Posterior cingulate gyrus (tissue), 11 donors: ENCODE data around the gene PTPRR.

Experiments
- DNase-seq, 10 donors: peaks; one replicate each; pipeline versions ENCODE4 v3.0.0 to v3.0.0-alpha.2; 2020 to 2021; ENCODE audit warnings: mixed read lengths in 3 of 10
- intact Hi-C: fragments of 100-400 bp; cut with DNase I; formaldehyde crosslinking; loops from one replicate; pipeline ENCODE4 v1.15.1; 2023

PTPRR gene

DNA sequence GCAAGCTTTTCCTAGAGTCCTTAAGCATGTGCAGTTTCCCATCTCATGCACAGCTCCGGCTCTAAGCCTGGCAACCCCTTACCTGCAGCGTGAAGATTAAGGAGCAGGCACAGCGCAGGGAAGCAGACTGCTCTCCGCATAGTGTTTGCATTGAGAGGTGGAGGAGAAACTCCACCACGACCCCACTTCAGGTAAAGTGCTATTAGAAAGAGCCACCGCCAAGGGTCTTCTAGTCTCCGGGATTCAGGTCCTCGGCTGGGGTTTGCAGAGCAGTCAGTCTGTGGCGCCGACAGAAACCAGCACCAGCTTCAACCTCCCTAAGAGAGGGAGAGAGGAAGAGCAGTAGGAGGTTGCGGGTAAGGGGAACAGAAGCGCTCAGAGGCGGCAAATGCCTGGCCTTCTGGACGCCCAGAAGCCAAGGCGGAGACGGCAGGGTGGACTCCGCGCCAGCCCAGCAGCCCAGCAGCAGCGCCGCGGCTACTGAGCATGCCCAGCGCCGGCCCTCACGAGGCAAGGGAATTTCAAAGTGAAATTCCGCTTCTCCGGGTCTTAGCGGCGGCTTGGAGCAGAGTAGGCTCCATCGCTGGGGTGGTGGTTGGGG is at the start of gene PTPRR:
PTPRR (minus strand) TSS at position 488 of the 601 bp plus-strand sequence; CDS start at position 140, 348 bp downstream.
- peak; percentile 32 to 95 (median 64) for DNase-seq
- intact Hi-C loops: no loop called here

GRCh38 chr12:70966996-70967790 is 46.7 kb upstream of the PTPRR start:
- intact Hi-C loops: no loop called here

GRCh38 chr12:70966046-70966445 is 45.5 kb upstream of the PTPRR start:
- no peak for DNase-seq
- intact Hi-C loops: no loop called here

More at GRCh38 chr12:70966996-70967790, 46.7 kb upstream of the PTPRR start:
- no peak for DNase-seq

DNA sequence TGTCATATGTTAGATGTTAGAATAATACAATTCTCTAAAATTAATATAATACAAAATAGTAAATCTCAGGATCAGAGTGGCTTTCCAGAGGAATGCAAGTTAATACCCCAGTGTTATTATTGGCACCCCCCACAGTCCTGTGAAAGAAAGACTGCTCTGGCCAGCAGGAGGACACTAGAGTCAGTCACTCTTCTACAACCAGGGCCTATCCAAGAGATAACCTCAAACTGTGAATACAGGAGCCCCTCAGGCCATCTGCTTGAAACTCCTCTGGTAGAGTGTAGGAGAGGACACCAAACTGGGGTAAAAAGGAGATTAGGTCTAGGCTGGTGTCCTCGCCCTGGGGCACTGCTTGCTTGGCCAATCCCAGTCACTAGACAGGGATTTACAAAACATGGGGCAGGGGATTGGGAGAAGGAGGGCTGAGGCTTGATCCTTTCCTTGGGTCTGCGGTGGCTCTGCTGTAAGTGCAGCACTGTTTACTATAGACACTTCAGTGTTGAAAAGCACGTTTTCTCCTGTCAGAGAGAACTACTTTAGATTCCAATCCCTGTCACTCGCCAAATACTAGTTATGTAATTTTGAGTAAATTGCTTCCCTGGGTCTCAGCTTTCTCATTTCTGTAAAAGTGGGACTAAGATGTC is 44.5 kb upstream of the PTPRR start:
- intact Hi-C loops: no loop called here
- no peak for DNase-seq

DNA sequence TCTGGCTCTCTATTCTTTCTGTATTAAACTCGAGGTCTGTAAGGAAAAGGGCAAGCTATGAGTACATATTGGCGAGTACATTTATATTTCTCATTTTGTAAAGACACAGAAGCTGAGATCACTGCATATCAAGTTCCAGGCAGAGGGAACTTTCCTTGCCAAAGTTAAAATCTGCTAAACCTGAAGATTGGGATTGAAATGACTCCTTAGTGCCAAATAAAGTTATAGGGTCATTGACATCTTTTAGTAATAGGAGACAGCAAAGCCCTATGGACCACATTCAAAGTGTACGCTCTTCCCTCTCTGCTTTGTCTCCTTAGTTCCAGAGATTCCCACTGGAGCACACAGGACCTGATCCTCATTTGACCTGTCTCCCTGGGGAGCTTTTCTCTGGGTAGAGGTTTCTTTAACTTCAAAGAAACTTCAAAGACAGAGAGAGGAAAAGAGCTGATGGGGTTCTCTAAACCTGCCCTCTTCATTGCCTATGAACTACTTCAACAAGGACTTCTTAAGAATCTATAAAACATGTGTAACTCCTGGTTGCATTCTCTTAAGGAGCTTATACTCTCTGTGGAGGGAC is 42.6 kb upstream of the PTPRR start:
- intact Hi-C loops: no loop called here
- no peak for DNase-seq

GRCh38 chr12:70962226-70962794 is 41.8 kb upstream of the PTPRR start:
- intact Hi-C loops: no loop called here
- DNase-seq: no peak

DNA sequence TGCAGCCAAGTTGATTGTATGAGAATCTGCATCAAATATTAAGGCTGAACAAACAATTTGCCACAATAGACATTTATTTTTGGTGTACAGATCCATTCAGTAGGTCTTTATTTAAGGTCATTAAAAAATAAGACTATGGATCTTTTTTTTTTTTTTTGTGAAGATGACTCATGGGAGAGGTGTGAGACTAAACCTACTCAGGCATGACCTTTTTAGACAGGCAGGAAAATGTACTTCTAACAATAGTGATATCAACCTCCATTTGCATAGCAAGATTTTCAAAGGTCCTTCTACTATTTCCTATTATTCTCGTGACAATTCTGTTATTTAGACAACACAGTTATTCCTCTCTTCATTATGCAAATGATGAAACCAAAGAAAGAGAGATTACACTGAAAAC is 39.9 kb upstream of the PTPRR start:
- no peak for DNase-seq
- intact Hi-C loops: no loop called here

DNA sequence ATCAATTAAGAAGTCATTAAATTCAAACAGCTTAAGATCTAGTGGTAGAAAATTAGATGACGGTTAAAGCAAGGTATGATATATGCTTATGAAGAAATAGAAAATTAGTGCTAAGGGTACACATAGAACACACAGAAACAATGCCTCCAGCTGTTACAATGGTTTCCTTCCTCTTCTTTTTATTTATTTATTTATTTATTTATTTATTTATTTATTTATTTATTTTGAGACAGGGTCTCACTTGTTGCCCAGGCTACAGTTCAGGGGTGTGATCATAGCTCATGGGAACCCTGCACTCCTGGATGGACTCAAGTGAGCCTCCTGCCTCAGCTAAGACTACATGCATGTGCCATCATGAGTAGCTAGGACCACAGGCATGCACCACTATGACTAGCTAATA is 34.9 kb upstream of the PTPRR start:
- intact Hi-C loops: no loop called here

DNA sequence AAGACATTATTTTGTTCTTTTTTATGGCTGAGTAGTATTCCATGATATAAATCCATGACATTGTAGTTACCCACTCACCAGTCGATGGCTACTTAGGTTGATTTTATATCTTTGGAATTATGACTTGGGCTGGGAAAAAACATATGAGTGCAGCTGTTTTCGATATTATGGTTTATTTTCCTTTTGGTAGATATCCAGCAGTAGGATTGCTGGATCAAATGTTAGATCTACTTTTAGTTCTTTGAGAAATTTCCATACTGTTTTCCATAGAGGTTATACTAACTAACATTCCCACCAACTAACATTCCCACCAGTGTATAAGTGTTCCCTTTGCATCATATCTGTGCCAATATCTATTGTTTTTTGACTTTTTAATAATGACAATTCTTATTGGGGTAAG is 29.9 kb upstream of the PTPRR start:
- intact Hi-C loops: no loop called here
- DNase-seq: no peak

More for the DNA sequence above, 34.9 kb upstream of the PTPRR start:
- no peak for DNase-seq

DNA sequence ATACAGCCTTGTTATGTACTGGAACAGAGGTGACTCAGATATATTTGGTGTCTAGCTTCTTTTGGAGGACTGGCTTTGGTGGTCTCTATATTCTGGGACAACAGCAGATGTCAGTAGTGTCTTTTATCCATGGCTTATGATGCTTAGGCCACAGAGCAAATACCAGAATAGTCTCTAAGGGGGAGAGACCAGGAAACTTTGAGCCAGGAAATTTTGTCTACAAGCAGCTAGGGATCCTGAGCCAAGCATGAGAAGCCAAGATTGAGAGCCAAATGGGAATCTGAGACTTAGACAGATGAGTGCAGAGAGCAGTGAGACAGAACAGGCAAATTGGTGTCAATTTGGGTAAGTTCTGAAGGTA is 28.4 kb upstream of the PTPRR start:
- no peak for DNase-seq

DNA sequence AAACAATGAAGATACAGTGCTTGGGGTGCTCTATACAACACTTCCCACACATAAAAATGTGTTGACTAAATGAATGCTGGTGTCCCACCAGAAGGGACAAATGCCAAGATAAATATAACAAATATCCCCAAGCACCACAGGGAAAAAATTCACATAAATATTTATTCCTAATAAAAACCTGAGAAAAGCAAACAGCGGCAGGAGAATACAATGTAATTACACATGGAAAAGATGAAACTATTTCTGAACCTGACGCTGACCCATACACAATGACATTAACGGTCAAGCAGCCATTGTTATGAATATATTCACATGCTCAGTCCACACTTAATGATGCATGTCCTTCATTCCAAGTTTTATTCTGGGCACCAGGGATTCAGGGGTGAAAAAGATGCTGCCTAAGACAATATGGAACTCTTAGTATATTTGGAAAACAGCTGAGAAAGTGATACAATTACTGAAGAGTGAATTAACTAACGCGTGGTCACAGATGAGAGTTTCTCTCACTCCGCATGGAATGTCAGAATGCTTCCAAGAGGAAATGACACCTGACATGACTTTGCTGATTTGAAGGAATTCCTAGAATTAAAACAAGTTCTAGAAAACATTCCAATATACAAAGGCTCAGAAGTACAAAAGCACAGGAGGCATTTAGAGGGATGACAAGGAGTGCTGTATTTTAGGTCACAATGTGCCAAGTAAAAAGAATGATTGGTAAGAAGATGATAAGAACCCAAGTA is 27.9 kb upstream of the PTPRR start:
- intact Hi-C loops: no loop called here
- no peak for DNase-seq

More for the DNA sequence above, 28.4 kb upstream of the PTPRR start:
- intact Hi-C loops: no loop called here

DNA sequence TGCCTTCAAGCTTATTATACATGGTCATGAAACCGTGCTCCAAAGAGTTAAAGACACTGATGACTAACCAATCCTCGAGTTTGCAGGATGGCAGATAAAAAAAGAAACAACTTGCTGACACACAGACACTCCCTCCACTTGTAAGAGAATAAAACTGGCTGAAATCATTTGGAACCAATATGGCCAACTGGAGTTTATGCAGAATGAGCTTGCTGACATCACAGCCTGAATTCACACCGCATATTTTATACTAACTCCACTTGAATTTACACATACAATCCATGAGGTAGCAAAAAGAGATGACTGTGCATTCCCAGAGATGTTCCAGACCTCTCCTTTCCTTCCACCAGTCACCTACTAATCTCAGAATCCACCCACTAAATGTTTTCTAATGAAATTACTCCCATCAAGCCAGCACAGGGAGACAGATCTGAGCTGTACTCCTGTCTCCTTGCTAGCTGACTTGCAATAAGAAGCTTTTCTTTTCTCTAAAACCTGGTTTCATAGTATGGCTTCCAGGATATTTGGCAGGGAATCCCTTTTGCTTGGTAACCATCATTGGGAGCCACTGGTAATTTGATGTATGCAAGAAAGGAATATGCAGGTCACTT is 15.8 kb upstream of the PTPRR start:
- DNase-seq: no peak
- intact Hi-C loops: no loop called here

DNA sequence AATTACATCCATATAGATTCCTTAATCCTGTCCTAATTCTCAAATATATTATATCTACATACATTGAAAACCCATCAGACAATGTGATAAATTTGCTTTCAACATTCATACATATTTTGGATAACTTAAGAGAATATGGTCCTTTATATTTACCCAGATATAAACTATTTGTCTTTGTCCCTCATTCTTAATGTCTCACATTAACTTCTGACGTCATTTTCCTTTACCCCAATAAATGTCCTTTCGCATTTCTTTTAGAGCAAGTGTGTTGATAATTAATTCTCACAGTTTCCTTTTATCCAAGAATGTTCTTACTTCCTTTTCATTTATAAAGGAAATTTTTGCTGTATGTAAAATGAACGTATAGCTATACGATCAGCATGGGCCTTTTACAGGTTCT is 12.6 kb upstream of the PTPRR start:
- intact Hi-C loops: no loop called here
- no peak for DNase-seq

DNA sequence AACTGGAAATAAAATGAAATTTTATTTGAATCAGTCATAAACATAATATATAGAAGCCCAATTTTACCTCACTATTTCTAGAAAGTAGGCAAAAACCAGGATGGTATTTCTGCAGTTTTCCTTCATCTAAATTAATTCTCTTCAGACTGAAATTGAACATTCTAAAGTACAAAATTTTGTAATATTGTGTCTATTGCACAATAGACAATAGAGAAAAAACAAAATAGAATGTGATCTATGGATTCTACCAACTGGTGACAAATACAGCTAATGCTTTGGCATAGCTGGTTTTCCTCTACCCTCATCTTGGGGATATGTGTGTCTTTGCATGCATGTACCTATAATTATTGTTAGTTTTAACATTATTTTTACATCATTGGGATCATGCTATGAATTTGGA is 8.5 kb upstream of the PTPRR start:
- DNase-seq: no peak
- intact Hi-C loops: no loop called here

- intact Hi-C loops: no loop called here
Measured at GRCh38 chr12:70928071-70928470, 7.5 kb upstream of the PTPRR start.

DNA sequence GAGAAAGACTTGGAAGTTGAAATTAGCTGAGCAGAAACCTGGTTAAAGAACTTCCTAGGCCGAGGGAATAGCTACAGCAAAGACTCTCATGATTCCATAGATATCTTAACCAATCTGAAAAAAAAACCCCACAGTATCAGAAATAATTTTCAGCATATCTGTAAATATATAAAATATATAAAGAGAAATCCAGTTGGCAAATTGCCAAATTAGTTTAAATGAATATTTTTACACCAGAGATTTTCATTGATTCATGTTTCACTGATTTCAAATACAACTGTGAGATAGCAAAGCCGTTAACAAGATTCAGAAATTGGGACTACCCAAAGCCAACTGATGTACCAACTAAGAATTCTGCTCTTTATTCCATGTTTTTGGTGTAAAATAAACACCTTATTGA is 6.8 kb upstream of the PTPRR start:
- no peak for DNase-seq
- intact Hi-C loops: no loop called here

More at GRCh38 chr12:70928071-70928470, 7.5 kb upstream of the PTPRR start:
- DNase-seq: no peak

- intact Hi-C loops: no loop called here
- DNase-seq: no peak
Measured at GRCh38 chr12:70925539-70925938, 5.0 kb upstream of the PTPRR start.

GRCh38 chr12:70920891-70921290 is 353 bp upstream of the PTPRR start:
- intact Hi-C loops: no loop called here
- peak in 8 of 10 donors; percentile 28 to 92 (median 56) for DNase-seq

DNA sequence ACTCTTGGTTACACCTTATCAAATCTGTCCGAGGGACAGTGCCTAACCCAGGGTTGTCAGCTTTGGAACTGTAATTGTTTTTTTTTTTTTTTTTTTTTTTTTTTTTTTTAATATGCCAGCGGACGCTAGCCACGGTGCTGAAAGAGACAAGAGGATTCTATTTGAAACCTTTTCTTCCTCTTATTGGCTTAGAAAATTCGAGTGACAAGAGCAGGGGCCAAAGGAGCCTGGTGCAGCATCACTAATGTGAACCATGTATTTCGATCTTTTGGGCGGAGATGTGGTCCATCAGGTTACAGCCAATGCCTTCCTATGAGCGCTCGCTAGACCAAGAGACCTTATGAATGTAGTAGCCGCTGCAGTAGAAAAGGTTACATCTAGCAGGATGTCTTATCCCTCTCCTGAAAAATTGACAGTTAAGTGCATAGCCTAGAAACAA is 922 bp downstream of the PTPRR start:
- DNase-seq: peak in 1 of 10 donors; percentile 14

DNA sequence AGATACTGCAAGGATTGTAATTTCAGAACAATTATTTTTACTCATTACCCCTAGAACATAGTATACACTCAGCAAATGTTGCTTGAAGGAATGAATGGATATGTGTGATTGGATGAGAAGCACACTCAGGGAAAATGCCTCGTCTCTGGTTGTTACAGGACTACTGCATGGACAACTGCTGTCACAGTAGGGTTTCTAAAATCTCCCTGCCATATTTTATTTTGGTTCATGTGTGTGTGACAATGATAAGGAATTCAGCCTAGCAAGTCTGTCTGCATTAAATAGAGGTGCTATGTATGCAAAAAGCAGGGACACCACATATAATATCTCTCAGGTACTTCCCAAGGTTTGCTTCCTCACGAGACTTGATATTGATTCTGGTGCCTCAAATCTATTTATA is 1.4 kb downstream of the PTPRR start:
- intact Hi-C loops: no loop called here
- no peak for DNase-seq

More for the DNA sequence above, 922 bp downstream of the PTPRR start:
- intact Hi-C loops: no loop called here
